Measurements from ENCODE around the gene ZNF57.
"Not testable (repeated sequence)": the region's sequence is repeated elsewhere in the genome, so short reads cannot be mapped to it uniquely, and the experiment has no call there.

ZNF57 gene

GRCh38 chr19:2869618-2870017 is 31.1 kb upstream of the ZNF57 start:
- no peaks in the 10 kb centered on the region for H3K27me3 Mint-ChIP-seq (ENCODE audit: low read depth, poor library complexity)
- H3K4me3 Mint-ChIP-seq: no peak overlapping the region

GRCh38 chr19:2872175-2872574 is 28.6 kb upstream of the ZNF57 start:
- not testable (repeated sequence) for H3K36me3 Mint-ChIP-seq (ENCODE audit: low read depth); H3K4me3 Mint-ChIP-seq; H3K27me3 Mint-ChIP-seq (ENCODE audit: low read depth, poor library complexity); DNase-seq; H3K4me1 Mint-ChIP-seq; H3K27ac Mint-ChIP-seq
- peaks cover 76% of the 10 kb centered on the region for H3K9me3 Mint-ChIP-seq

More at GRCh38 chr19:2869618-2870017, 31.1 kb upstream of the ZNF57 start:
- Mint-ChIP-seq H3K27ac (no peak overlapping the region), H3K4me1 (no peaks in the 10 kb centered on the region), H3K36me3 (ENCODE audit: low read depth) (peaks cover 6% of the 10 kb centered on the region), H3K9me3 (peaks cover 78% of the 10 kb centered on the region)
- DNase-seq: no peak
- no peak for TF ChIP-seq CTCF (IDR thresholded peaks at IDR 0.05)

GRCh38 chr19:2877398-2878331 is 23.1 kb upstream of the ZNF57 start:
- Mint-ChIP-seq H3K4me1 (no peaks in the 10 kb centered on the region), H3K4me3 (no peak overlapping the region), H3K27ac (no peak overlapping the region), H3K36me3 (ENCODE audit: low read depth) (no peaks in the 10 kb centered on the region), H3K27me3 (ENCODE audit: low read depth, poor library complexity) (no peaks in the 10 kb centered on the region), H3K9me3 (peaks cover 80% of the 10 kb centered on the region)
- DNase-seq: no peak
- no peak for TF ChIP-seq CTCF (IDR thresholded peaks at IDR 0.05)

- H3K9me3 Mint-ChIP-seq: peaks cover 46% of the 10 kb centered on the region
These were observed 16.9 kb upstream of the ZNF57 start for GRCh38 chr19:2883686-2884439.

GRCh38 chr19:2885736-2886135 is 15.0 kb upstream of the ZNF57 start:
- TF ChIP-seq CTCF (IDR thresholded peaks at IDR 0.05): no peak
- DNase-seq: no peak
- peaks cover 43% of the 10 kb centered on the region for H3K9me3 Mint-ChIP-seq
- H3K36me3 Mint-ChIP-seq (ENCODE audit: low read depth): no peaks in the 10 kb centered on the region
- H3K4me3 Mint-ChIP-seq: no peak overlapping the region
- H3K27ac Mint-ChIP-seq: no peak overlapping the region
- peaks cover 14% of the 10 kb centered on the region for H3K27me3 Mint-ChIP-seq (ENCODE audit: low read depth, poor library complexity)
- no peaks in the 10 kb centered on the region for H3K4me1 Mint-ChIP-seq

More at GRCh38 chr19:2883686-2884439, 16.9 kb upstream of the ZNF57 start:
- Mint-ChIP-seq H3K27me3 (ENCODE audit: low read depth, poor library complexity) (peaks cover 4% of the 10 kb centered on the region), H3K27ac (no peak overlapping the region), H3K36me3 (ENCODE audit: low read depth) (no peaks in the 10 kb centered on the region), H3K4me3 (no peak overlapping the region), H3K4me1 (no peaks in the 10 kb centered on the region)
- TF ChIP-seq CTCF (IDR thresholded peaks at IDR 0.05): no peak
- no peak for DNase-seq

- peaks cover 38% of the 10 kb centered on the region for H3K9me3 Mint-ChIP-seq
- H3K27ac Mint-ChIP-seq: no peak overlapping the region
- no peaks in the 10 kb centered on the region for H3K4me1 Mint-ChIP-seq
- peak; percentile 63 for TF ChIP-seq CTCF (IDR thresholded peaks at IDR 0.05)
- H3K4me3 Mint-ChIP-seq: no peak overlapping the region
- peaks cover 25% of the 10 kb centered on the region for H3K27me3 Mint-ChIP-seq (ENCODE audit: low read depth, poor library complexity)
- no peak for DNase-seq
- H3K36me3 Mint-ChIP-seq (ENCODE audit: low read depth): no peaks in the 10 kb centered on the region
These were observed 13.3 kb upstream of the ZNF57 start for GRCh38 chr19:2887391-2887914.

Data from nephron progenitor cell (in vitro differentiated cells).